ENCODE results near the gene SLC35D2.
"Not testable (repeated sequence)": the region's sequence is repeated elsewhere in the genome, so short reads cannot be mapped to it uniquely, and the experiment has no call there.

Gene SLC35D2

DNA sequence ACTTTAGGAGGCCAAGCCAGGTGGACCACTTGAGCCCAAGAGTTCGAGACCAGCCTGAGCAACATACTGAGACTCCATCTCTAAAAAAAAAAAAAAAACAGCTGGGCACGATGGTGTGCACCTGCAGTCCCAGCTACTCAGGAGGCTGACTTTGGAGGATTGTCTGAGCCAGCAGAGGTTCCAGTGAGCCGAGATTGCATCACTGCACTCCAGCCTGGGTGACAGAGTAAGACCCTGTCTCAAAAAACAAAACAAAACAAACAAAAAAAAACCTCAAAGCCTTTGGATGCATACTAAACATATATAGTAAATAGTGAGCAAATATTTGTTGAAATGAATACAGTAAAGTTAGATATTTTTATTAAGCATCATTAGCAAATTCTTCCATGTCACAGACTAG, 5.3 kb downstream of the SLC35D2 start:
- DNase-seq (ENCODE audit: low read depth), result no peak
- TF ChIP-seq, protein P1, sequence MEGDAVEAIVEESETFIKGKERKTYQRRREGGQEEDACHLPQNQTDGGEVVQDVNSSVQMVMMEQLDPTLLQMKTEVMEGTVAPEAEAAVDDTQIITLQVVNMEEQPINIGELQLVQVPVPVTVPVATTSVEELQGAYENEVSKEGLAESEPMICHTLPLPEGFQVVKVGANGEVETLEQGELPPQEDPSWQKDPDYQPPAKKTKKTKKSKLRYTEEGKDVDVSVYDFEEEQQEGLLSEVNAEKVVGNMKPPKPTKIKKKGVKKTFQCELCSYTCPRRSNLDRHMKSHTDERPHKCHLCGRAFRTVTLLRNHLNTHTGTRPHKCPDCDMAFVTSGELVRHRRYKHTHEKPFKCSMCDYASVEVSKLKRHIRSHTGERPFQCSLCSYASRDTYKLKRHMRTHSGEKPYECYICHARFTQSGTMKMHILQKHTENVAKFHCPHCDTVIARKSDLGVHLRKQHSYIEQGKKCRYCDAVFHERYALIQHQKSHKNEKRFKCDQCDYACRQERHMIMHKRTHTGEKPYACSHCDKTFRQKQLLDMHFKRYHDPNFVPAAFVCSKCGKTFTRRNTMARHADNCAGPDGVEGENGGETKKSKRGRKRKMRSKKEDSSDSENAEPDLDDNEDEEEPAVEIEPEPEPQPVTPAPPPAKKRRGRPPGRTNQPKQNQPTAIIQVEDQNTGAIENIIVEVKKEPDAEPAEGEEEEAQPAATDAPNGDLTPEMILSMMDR (IDR thresholded peaks at IDR 0.05; ENCODE audit: control insufficient read depth, extremely low read depth, insufficient read depth), result no peak
- no peak overlapping the region for H3K4me3 ChIP-seq (ENCODE audit: low read depth, low read length)

DNA sequence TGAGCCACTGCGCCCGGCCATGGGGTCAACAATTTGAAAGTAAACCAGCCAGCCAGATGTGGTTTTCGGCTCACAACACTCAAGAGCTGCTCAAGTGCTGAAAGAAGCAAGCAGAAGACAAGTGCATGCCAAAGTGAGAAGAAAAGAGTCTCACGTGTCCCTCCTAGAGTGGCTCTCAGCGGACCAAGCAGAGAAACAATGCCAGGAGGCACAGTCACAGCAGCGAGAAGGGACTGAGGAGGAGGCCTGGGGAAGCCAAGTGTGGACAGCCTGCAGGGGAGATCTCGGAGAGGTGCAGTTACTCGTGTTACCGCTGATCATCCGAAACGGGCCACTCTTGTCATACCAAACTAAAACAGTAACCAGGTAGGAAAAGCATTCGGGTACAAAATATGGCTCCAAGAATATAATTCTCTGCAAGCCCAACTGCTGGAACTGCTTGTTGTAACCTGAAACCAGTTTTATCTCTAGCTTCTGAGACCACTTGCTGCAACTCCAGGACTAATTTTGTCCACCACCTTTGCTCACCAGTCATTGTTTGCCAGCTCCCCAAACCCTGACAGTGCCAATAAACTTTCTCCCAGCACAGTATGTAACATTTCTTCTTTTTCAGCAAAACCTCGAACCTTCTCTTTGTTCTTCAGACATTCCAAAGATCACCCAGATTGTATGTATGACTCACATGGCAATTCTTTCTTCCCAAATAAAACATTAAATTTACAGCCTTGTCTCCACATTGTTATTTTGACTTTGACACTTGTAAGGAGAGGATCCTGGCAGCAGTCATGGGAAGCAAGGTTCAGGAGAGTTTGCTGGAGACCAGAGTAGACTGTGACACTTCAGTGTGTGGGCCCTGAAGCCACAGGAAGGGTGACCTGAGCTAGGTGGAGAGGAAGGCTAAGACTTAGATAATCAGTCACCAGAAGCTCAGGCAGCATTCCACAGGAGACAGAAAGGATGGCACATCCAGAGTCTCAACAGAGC, 6.3 kb downstream of the SLC35D2 start:
- no peak overlapping the region for H3K4me3 ChIP-seq (ENCODE audit: low read depth, low read length)
- TF ChIP-seq, protein P1 (IDR thresholded peaks at IDR 0.05; ENCODE audit: control insufficient read depth, extremely low read depth, insufficient read depth), result no peak
- DNase-seq (ENCODE audit: low read depth), result no peak

DNA sequence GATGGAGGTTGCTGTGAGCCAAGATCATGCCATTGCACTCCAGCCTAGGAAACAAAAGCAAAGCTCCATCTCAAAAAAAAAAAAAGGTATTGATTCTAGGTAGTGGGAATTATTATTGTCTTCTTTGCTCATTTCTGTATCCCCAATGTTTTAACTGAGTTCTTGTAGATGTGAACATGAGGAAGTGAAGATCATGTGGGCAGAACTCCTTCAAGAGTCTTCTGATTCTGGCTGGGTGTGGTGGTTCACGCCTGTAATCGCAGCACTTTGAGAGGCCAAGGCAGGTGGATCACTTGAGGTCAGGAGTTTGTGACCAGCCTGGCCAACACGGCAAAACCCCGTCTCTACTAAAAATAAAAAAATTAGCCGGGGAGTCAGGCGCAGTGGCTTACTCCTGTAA, 8.0 kb downstream of the SLC35D2 start:
- H3K4me3 ChIP-seq (ENCODE audit: low read depth, low read length), result not testable (repeated sequence)

DNA sequence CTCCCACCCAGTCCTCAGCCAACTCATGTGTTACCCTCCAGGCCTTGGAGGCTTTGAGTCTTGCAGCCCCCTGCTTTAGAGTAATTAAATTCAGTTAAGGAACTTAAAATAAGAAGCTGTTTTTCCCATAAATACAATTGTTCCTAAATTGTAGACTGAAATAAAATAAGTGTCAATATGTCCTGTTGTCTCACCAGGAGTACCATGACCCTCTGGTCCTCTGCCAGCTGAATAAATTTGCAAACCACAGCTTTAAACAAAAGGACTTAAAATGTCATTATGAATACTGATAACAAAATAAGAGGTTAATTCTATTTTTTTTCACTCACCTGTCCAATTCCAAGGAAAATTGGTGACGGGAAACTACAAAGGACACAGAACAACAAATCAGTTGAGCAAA, 15.6 kb downstream of the SLC35D2 start:
- DNase-seq (ENCODE audit: low read depth), result no peak
- TF ChIP-seq, protein P1 (IDR thresholded peaks at IDR 0.05; ENCODE audit: control insufficient read depth, extremely low read depth, insufficient read depth), result no peak
- no peak overlapping the region for H3K4me3 ChIP-seq (ENCODE audit: low read depth, low read length)

More for the DNA sequence above, 8.0 kb downstream of the SLC35D2 start:
- DNase-seq (ENCODE audit: low read depth), result not testable (repeated sequence)

DNA sequence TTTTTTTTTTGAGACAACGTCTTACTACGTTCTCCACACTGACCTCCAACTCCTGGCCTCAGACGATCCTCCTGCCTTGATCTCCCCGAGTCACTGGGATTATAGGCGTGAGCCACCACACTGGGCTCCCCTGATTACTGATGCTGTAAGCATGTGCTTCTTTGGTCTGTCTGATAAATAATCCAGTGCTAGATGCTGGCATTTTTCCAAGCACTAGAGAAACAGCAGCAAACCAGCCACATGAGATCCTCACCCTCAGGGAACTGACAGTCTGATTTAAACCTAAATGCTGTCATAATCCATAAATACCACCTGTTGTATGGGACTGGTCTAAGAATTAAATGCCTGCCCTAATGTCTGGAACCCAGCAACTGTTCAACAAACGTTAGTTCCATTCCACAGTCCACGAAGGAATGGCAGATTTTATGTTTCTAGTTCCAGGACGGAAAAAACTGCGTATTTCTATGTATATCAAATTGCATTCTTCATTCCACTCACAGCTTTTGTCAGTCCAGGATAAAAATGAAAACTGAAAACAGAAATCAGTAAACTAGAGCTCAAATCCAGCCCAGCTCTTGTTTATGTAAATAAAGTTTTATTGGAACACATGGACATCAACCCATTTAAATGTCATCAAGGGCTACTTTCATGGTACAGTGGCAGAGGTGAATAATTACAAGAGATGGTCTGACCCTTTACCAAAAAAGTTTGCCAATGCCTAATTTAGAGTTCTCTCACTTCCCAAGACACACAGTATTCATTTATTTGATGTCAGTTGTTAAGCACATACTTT, 20.1 kb downstream of the SLC35D2 start:
- TF ChIP-seq, protein P1 (IDR thresholded peaks at IDR 0.05; ENCODE audit: control insufficient read depth, extremely low read depth, insufficient read depth), result no peak
- no peak overlapping the region for H3K4me3 ChIP-seq (ENCODE audit: low read depth, low read length)
- no peak for DNase-seq (ENCODE audit: low read depth)

DNA sequence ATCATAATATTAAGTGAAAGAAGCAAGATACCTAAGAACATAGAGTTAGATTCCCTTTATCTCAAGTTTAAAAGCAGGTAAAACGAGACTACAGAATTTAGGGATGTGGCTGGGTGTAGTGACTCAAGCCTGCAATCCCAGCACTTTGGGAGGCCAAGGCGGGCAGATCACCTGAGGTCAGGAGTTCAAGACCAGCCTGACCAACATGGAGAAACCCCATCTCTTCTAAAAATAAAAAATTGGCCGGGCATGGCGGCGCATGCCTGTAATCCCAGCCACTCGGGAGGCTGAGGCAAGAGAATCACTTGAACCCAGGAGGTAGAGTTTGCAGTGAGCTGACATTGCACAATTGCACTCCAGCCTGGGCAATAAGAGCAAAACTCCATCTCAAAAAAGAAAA, 21.4 kb downstream of the SLC35D2 start:
- DNase-seq (ENCODE audit: low read depth); H3K4me3 ChIP-seq (ENCODE audit: low read depth, low read length): not testable (repeated sequence)

DNA sequence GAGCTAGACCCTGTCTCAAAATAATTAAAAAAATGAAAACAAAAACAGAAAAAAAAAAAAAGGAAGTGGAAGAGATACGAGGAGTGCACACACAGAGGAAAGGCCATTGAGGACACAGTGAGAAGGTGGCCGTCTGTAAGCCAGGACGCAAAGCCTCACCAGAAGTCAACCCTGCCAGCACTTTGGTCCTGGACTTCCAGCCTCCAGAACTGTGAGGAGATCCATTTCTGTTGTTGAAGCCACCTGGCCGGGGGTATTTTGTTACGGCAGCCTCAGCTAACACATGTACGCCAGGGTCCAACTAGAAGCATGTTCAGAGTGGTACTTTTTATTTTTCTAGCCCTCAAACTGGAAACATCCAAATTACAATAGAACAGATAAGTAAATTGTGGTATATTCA, 21.8 kb downstream of the SLC35D2 start:
- H3K4me3 ChIP-seq (ENCODE audit: low read depth, low read length), result no peak overlapping the region
- DNase-seq (ENCODE audit: low read depth), result no peak
- TF ChIP-seq, protein P1 (IDR thresholded peaks at IDR 0.05; ENCODE audit: control insufficient read depth, extremely low read depth, insufficient read depth), result no peak

Data from LNCaP clone FGC (cell line).